Vagina (tissue), 2 donors: ENCODE measurements around the gene FIGN. TPM values are rescaled to one million over a fixed set of nuclear protein-coding genes. Genes with fewer than 3 reads are reported as not detected.
A peak's percentile ranks its signal among the peaks of the same experiment; 100 is the strongest.

Experiments used
- DNase-seq, 2 donors: peaks; one replicate each; pipeline ENCODE4 v3.0.0-alpha.2; 2017; ENCODE audit errors: extremely low spot score in 2 of 2
- H3K27ac ChIP-seq: fragments of 200-600 bp; sonication (generic); one replicate; pipeline ENCODE4 v1.5.1; 2019
- H3K27me3 ChIP-seq: fragments of 200-600 bp; sonication (generic); one replicate; pipeline ENCODE4 v1.5.1; 2019
- H3K36me3 ChIP-seq, 2 donors: fragments of 200-600 bp; sonication (generic); one replicate each; pipeline ENCODE4 v1.5.1; 2017 to 2019
- H3K4me1 ChIP-seq: fragments of 200-600 bp; sonication (generic); one replicate; pipeline ENCODE4 v1.5.1; 2019
- H3K4me3 ChIP-seq, 2 donors: fragments of 200-600 bp; sonication (generic); 1 replicate in 1 of 2; 2 replicates in 1 of 2; pipeline ENCODE4 v1.5.1; 2016 to 2019
- H3K9me3 ChIP-seq: fragments of 200-600 bp; sonication (generic); one replicate; pipeline ENCODE4 v1.5.1; 2019
- POLR2A ChIP-seq, 2 donors: fragments of 450-650 bp; IDR thresholded peaks; one replicate each; pipeline ENCODE4 v1.6.1; 2017; ENCODE audit warnings: antibody characterized with exemption in 2 of 2, mild to moderate bottlenecking in 2 of 2, moderate library complexity in 2 of 2
- POLR2AphosphoS5 ChIP-seq, 2 donors: sonication (generic); formaldehyde crosslinking; IDR thresholded peaks; one replicate each; pipeline ENCODE4 v1.9.0; 2017; ENCODE audit warnings: antibody characterized with exemption in 2 of 2, mild to moderate bottlenecking in 2 of 2, low read depth in 1 of 2; ENCODE audit not compliant: insufficient read depth in 1 of 2
- intact Hi-C: fragments of 100-400 bp; cut with DNase I; formaldehyde crosslinking; loops from one replicate; pipeline ENCODE4 v1.15.1; 2023
- total RNA-seq: library from RNA; depleted of rRNA; stranded (reverse); fragments of >200 nt; gene quantifications from one replicate; pipeline ENCODE4 v1.2.3, GENCODE V29; 2016
- TF ChIP-seq, protein P1 (sequence below), 3 experiments: fragments of 450-650 bp in 2 of 3; fragments of 200-600 bp in 1 of 3; sonication (generic) in 1 of 3; IDR thresholded peaks; one replicate each; pipeline ENCODE4 v1.5.1; 2017 to 2019; ENCODE audit warnings: antibody characterized with exemption in 3 of 3, mild to moderate bottlenecking in 2 of 3, moderate library complexity in 2 of 3

FIGN gene
- total RNA-seq, 1 donor from 2014 or later: 3.2 TPM

DNA sequence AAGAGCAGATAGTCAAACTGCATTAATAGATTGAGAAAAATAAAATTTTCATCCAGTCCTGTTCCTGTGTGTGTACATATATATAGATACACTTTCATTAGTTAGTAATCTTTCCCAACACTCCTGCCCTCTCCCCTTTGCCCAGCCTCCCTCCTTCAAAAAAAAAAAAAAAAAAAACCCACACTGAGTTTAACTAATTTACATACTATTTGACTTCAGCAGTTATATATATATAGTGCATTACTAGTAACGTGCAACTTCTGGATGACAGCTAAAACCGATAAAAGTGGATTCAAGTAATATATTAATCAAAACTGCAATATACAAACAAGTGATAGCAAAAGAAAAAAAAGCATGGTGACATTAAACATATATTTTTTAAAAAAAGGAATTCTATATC lies 1.4 kb downstream of the FIGN start:
- peak overlapping the region; percentile 61 to 77 for H3K4me3 ChIP-seq

DNA sequence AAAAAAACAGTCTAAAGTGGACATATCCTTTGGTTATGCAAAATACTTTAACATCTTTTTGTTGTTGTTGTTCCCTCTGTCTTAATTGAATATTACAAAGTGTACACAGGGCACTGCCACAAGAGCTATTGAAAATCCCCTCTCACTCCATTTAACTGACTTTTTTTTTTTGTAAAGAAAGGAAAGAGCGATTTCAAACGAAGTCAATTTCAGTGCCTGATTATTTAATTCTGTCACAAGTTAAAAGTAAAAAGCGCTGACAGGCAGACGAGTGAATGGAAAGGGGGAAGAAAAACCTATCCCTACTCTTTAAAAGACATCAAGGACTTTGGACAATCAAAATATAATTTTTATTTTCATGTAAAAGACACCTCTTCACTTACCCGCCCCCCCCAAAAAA lies 1.9 kb downstream of the FIGN start:
- no peaks in the 10 kb centered on the region for H3K36me3 ChIP-seq
- H3K9me3 ChIP-seq: no peaks in the 10 kb centered on the region
- DNase-seq: no peak
- intact Hi-C loops: loop anchor here (2.0 kb wide), 1 partner anchor 385 kb away; no protein-coding TSS in a partner anchor
- H3K4me1 ChIP-seq: peaks cover 6% of the 10 kb centered on the region
- TF ChIP-seq POLR2A (IDR thresholded peaks at IDR 0.05): no peak
- no peak for TF ChIP-seq POLR2AphosphoS5 (IDR thresholded peaks at IDR 0.05; ENCODE audit: insufficient read depth in 1 of 2, low read depth in 1 of 2)
- TF ChIP-seq, protein P1, sequence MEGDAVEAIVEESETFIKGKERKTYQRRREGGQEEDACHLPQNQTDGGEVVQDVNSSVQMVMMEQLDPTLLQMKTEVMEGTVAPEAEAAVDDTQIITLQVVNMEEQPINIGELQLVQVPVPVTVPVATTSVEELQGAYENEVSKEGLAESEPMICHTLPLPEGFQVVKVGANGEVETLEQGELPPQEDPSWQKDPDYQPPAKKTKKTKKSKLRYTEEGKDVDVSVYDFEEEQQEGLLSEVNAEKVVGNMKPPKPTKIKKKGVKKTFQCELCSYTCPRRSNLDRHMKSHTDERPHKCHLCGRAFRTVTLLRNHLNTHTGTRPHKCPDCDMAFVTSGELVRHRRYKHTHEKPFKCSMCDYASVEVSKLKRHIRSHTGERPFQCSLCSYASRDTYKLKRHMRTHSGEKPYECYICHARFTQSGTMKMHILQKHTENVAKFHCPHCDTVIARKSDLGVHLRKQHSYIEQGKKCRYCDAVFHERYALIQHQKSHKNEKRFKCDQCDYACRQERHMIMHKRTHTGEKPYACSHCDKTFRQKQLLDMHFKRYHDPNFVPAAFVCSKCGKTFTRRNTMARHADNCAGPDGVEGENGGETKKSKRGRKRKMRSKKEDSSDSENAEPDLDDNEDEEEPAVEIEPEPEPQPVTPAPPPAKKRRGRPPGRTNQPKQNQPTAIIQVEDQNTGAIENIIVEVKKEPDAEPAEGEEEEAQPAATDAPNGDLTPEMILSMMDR (IDR thresholded peaks at IDR 0.05): no peak
- H3K27ac ChIP-seq: peak overlapping the region; percentile 93
- H3K4me3 ChIP-seq: peak overlapping the region; percentile 37 to 61
- H3K27me3 ChIP-seq: no peaks in the 10 kb centered on the region

More for the DNA sequence above, 1.4 kb downstream of the FIGN start:
- no peaks in the 10 kb centered on the region for H3K27me3 ChIP-seq
- H3K27ac ChIP-seq: peak overlapping the region; percentile 93
- peaks cover 6% of the 10 kb centered on the region for H3K4me1 ChIP-seq
- intact Hi-C loops: loop anchor here (2.0 kb wide), 1 partner anchor 386 kb away; no protein-coding TSS in a partner anchor
- DNase-seq: no peak
- no peaks in the 10 kb centered on the region for H3K36me3 ChIP-seq
- no peaks in the 10 kb centered on the region for H3K9me3 ChIP-seq
- TF ChIP-seq, protein P1 (IDR thresholded peaks at IDR 0.05): no peak
- TF ChIP-seq POLR2AphosphoS5 (IDR thresholded peaks at IDR 0.05; ENCODE audit: insufficient read depth in 1 of 2, low read depth in 1 of 2) (no peak), POLR2A (IDR thresholded peaks at IDR 0.05) (no peak)

DNA sequence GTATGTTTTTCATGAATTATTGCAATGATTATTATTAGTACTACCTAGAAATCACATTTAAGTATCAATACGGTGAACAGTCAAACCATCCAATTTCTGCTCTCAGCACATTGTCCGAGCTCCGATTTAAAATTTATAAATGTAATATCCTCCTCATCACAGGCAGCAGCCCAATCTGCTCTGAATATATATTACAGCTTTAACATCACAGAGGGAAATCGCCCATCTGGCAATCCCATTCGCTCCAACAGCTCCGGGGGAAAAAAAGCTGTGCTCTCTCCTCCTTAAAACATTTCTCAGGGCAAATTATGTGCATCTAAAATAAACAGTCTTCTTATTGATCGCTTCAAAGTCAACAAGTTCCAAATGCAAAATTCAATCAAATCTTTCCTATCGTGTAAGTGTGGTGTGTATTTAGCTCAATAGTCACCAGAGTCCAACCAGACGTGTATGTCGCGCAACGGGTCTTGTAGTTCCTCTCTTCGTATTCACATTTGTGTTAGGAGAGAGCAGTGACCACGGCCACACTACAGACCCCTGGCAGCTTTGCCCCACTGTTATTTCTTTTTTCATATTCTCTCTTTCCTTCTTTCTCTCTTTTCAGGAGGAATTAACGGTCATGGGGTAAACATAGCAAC lies 2.4 kb downstream of the FIGN start:
- no peaks in the 10 kb centered on the region for H3K9me3 ChIP-seq
- H3K27ac ChIP-seq: peak overlapping the region; percentile 93
- intact Hi-C loops: no loop called here
- peak overlapping the region; percentile 37 to 61 for H3K4me3 ChIP-seq
- DNase-seq: no peak
- H3K4me1 ChIP-seq: peaks cover 6% of the 10 kb centered on the region
- TF ChIP-seq, protein P1 (IDR thresholded peaks at IDR 0.05): no peak
- TF ChIP-seq POLR2AphosphoS5 (IDR thresholded peaks at IDR 0.05; ENCODE audit: insufficient read depth in 1 of 2, low read depth in 1 of 2) (no peak), POLR2A (IDR thresholded peaks at IDR 0.05) (no peak)
- no peaks in the 10 kb centered on the region for H3K27me3 ChIP-seq
- H3K36me3 ChIP-seq: no peaks in the 10 kb centered on the region

DNA sequence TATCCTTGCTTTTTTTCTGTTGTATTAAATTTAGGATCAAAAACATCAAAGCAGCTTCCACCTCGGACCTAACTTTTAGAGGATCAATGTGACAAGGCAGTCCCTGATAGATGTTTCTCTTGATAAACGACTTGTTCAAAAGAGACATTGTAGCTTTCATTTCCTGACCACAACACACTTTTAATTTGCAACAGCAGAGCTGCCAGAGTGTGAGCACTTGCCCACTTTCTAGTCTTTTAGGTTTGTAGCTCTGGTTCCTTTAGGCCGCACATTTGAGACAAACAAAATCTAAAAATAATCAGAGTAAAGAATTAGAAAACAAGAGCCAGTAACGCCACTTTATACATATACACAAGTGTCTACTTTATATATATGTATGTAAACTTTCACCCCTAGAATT lies 3.1 kb downstream of the FIGN start:
- no peaks in the 10 kb centered on the region for H3K27me3 ChIP-seq
- H3K4me3 ChIP-seq: peak overlapping the region in 1 of 2 donors; percentile 61
- intact Hi-C loops: no loop called here
- peaks cover 6% of the 10 kb centered on the region for H3K4me1 ChIP-seq
- TF ChIP-seq, protein P1 (IDR thresholded peaks at IDR 0.05): no peak
- TF ChIP-seq POLR2A (IDR thresholded peaks at IDR 0.05) (no peak), POLR2AphosphoS5 (IDR thresholded peaks at IDR 0.05; ENCODE audit: insufficient read depth in 1 of 2, low read depth in 1 of 2) (no peak)
- peak overlapping the region; percentile 93 for H3K27ac ChIP-seq
- no peaks in the 10 kb centered on the region for H3K9me3 ChIP-seq
- no peaks in the 10 kb centered on the region for H3K36me3 ChIP-seq
- DNase-seq: no peak

DNA sequence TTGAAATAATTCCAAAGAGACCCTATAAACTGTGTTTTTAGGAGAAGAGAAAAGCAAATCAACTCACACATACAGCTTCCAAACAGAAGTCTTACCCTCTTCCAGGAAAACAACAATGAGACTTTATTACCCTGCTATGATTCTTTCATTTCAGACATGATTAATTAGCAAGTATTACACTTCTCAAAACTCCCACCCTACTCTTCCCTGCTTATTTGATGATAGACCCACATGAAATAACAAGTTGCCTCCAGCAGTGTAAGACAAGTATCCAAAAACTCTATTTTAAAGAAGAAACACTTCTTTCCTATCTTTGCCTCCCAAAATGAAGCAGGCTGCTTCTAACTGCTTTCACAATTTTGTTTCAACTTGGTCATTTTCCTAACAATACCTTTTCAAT lies 4.1 kb downstream of the FIGN start:
- Histone ChIP-seq H3K9me3 (no peaks in the 10 kb centered on the region), H3K4me1 (peaks cover 4% of the 10 kb centered on the region), H3K27ac (peak overlapping the region; percentile 93), H3K36me3 (no peaks in the 10 kb centered on the region), H3K4me3 (no peak overlapping the region), H3K27me3 (no peaks in the 10 kb centered on the region)
- DNase-seq: no peak
- TF ChIP-seq POLR2AphosphoS5 (IDR thresholded peaks at IDR 0.05; ENCODE audit: insufficient read depth in 1 of 2, low read depth in 1 of 2): no peak
- intact Hi-C loops: no loop called here
